Stimulated activated CD8-positive, alpha-beta memory T cell treated with anti-CD3 and anti-CD28 coated beads, Interleukin-2, amount 100 ng/mL, for 48 hours (primary cell): ENCODE measurements around the gene ILDR2.
"Not testable (repeated sequence)": the region's sequence is repeated elsewhere in the genome, so short reads cannot be mapped to it uniquely, and the experiment has no call there.

Source experiments
- DNase-seq, 2 donors: peaks; one replicate each; pipeline ENCODE4 v3.0.0-alpha.2; 2020; ENCODE audit warnings: low read depth in 2 of 2

Gene ILDR2

DNA sequence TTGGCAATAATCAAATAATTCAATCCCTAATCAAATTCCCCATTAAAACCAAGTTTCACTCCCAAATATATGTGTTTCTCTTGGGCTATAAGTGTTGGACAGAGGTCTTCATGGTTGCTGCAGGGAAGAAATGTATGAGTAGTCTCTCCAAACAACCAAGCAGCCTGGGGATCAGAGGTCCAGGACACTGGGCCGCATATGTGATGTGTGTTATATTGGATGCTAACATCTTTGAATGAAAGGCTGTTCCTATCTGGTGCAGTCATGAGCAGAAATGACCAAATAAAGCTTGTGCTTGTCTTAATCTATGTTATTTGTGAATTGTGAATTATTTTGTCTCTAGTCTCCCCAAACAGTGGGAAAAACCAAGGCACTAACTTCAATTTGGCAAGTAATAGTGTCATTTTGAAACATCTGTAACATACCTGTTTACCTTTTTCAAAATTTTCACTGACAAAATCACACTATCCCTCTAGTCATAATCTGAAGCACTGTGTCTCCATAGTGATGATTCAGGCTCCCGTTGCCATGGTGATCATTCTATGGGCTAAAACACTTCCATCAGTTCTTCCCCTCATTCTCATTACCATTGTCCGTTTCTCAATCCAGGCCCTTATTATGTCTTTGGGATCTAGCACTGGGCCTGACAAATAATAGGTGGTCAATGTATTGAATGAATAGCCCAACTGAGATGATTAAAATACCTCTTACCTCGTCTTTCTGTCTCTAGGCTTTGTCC lies 86.8 kb downstream of the ILDR2 start:
- no peak for DNase-seq

- no peak for DNase-seq
Measured at GRCh38 chr1:166884971-166885370, 90.4 kb downstream of the ILDR2 start.

- DNase-seq, result peak in 1 of 2 donors; percentile 32
Measured at GRCh38 chr1:166884040-166884642, 91.2 kb downstream of the ILDR2 start.

- DNase-seq, result no peak
Measured at GRCh38 chr1:166882893-166883292, 92.4 kb downstream of the ILDR2 start.

- DNase-seq, result not testable (repeated sequence)
Measured at GRCh38 chr1:166878173-166878917, 97.0 kb downstream of the ILDR2 start.

DNA sequence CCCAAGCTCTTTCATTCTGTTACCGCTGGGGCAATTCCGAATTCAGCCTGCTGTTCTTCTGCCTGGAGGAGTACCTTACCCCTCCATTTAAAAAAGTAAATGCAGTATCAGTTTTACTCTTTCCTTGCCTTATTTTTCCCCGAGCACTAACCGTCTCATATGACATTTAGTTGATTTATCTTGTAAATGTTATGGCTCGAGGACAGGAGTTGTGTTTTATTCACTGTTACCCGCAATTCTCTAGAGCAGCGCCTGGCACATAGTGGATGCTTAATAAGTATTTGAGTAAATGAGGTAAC lies 98.9 kb downstream of the ILDR2 start:
- no peak for DNase-seq

- peak; percentile 96 to 97 for DNase-seq
Measured at GRCh38 chr1:166875734-166876539, 99.4 kb downstream of the ILDR2 start, which contains the start of gene TADA1. TADA1 (minus strand) TSS chr1:166876264; CDS start chr1:166876233, 31 bp downstream.

GRCh38 chr1:166875302-166875733 lies 100.0 kb downstream of the ILDR2 start:
- DNase-seq, result no peak

- DNase-seq, result no peak
Measured at GRCh38 chr1:166874464-166874863, 100.9 kb downstream of the ILDR2 start.

DNA sequence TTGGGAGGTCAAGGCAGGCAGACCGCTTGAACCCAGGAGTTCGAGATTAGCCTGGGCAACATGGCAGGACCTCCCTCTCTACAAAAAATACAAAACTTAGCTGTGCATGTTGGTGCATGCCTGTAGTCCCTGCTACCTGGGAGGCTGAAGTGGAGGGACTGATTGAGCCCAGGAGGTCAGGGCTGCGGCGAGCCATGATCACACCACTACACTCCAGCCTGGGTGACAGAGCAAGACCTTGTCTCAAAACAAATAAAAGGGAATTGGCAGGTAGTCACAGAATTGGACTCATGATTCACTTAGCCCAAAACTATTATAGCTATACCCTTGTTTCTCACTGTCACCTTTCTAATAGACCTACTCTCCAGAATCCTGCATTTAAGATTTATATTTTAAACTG lies 104.8 kb downstream of the ILDR2 start:
- DNase-seq, result no peak

DNA sequence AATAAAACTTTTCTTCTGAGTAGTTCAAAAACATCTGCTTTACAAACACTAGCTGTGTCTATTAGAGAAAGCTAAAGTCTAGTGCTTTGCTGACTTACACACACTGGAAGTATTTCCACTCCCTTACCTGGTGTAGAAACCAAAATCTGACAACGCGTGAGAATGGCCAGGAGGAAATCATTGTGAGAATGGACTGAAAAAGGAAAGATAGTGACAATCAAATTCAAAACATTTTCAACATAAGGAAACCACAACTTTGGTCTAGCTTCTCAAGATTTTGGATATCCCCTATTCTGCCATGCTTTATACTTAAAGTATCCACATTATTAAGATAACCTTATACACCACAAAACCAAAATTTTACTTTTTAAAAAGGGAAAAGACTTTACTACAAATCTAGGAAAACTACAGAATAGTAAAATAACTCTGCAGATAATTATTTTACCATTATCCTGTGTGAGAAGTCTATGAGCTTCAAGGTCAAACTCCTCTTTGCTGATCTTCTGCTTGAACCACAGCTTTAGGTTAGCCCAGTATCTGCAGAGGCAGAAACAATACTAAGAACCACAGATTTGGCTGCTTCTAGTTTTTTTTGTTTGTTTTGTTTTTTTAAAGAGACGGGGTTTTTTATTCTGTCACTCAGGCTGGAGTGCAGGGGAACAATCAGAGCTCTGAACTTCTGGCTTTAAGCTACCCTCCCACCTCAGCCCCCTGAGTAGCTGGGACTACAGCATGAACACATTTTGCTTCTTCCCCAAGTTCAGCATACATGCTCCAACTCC lies 105.8 kb downstream of the ILDR2 start:
- DNase-seq, result no peak

DNA sequence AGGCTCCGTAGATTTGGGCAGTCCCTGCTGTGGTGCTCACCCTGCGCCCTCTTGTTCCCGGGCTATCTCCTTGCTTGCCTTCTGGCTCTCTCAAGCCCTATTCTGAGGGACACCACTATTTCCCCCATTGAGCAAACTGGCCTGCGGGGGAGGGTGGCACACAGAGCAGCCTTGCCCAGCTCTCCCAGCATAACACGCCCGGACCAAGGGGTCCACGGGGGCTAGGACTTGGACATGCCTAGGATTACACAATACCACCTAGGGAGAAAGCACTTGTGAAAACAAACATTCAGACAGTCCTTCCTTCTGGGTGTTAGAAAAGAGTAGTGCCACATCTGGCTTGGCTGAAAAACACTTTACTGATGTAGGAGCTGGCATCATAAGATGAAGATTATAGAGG lies 106.7 kb downstream of the ILDR2 start:
- no peak for DNase-seq

DNA sequence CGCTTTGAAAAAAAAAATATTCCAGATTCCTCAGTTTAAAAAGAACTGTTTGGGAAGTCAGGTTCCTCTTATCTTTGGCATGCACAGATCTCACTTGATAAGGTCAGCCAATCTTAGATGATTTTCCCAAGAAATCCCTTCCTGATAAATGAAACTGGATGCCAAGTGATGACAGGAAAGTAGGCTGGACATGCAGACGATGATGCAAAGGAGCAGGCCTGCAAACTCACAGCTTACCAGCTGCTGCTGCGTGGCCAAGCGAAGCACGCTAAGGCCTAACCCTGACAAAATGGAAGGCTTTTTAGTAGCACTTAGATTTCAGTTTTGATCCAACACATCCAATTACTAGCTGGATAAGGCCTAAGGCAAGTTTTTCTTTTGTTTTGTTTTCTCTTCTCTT lies 109.4 kb downstream of the ILDR2 start:
- DNase-seq, result no peak

- DNase-seq, result no peak
Measured at GRCh38 chr1:166859597-166859996, 115.7 kb downstream of the ILDR2 start.

DNA sequence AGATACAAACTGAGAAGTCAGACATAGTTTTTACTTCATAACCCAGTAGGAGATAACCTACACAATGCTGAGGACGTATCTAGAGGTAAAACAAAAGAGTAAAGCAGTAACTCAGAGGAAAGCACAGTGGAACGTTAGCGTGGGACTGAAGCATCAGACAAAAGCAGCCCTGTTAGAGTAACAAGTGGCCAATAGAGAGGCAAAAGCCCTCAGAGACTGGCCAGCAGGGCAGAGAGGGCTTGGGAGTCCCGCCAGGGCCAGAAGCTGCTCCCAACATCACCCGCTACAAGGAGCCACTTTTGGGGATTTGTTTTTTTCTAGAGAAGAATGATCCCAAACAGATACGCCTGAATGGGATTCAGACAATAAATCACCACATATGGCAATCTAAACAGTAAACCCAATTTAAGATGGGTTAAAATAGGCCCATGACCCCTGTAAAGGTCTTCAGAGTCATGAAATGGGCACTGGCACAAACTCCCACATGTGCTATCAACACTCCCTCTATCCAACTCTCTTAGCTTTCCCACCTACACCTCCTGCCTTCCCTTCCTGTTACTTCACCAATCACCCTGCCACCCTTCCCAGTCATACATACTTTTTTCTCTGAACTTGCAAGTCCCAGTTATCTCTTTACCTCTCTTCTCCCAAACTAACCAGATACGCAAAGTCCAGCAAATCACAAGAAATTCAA lies 116.5 kb downstream of the ILDR2 start:
- no peak for DNase-seq
